ENCODE results near the gene ADD2.

- TF ChIP-seq CTCF (conservative IDR thresholded peaks at IDR 0.05; ENCODE audit: low read depth, low read length) (no peak), EZH2phosphoT487 (IDR thresholded peaks at IDR 0.05; ENCODE audit: borderline replicate concordance, low read length) (no peak)
Observed at GRCh38 chr2:70771446-70771845, 3.4 kb upstream of the ADD2 start.

Measured in PC-3 (cell line).